Colonic mucosa (tissue), 4 donors: ENCODE results near the gene CKAP4. TPM values are rescaled to one million over a fixed set of nuclear protein-coding genes. Genes with fewer than 3 reads are reported as not detected.

Source experiments
- DNase-seq: peaks from one replicate; pipeline ENCODE4 v3.0.0-alpha.2; 2020
- H3K27ac ChIP-seq: fragments of 200-600 bp; one replicate; pipeline ENCODE4 v1.8.0; 2021
- H3K27me3 ChIP-seq: fragments of 200-600 bp; one replicate; pipeline ENCODE4 v1.8.0; 2021
- H3K36me3 ChIP-seq: fragments of 200-600 bp; one replicate; pipeline ENCODE4 v1.8.0; 2021
- H3K4me1 ChIP-seq: fragments of 200-600 bp; one replicate; pipeline ENCODE4 v1.8.0; 2021; ENCODE audit warnings: mild to moderate bottlenecking
- H3K4me3 ChIP-seq: fragments of 200-600 bp; one replicate; pipeline ENCODE4 v1.8.0; 2021
- H3K9ac ChIP-seq, 2 donors: one replicate each; pipeline ENCODE4 v1.7.0; 2013; ENCODE audit warnings: control low read depth in 2 of 2, low read depth in 2 of 2, low read length in 2 of 2
- H3K9me3 ChIP-seq: fragments of 200-600 bp; one replicate; pipeline ENCODE4 v1.8.0; 2021
- CTCF ChIP-seq: fragments of 200-600 bp; IDR thresholded peaks from one replicate; pipeline ENCODE4 v1.8.0; 2022; ENCODE audit warnings: antibody characterized with exemption, mild to moderate bottlenecking
- intact Hi-C: fragments of 100-400 bp; cut with DNase I; formaldehyde crosslinking; loops from one replicate; pipeline ENCODE4 v1.14.1; 2022
- total RNA-seq, 2 donors: library from RNA; stranded (reverse); fragmentation: NEBNext Ultra II Directional in 1 of 2; extraction: Animal tissue kit (Norgen Biotek cat#: 25700) in 1 of 2; gene quantifications; one replicate each; pipeline ENCODE4 v1.2.1, GENCODE V29; 2021
- donor health status: healthy.
- donor health status: DM: no; HTN: no; CAD: no.
- donor health status: DM: no; HTN: no; CAD: no.

CKAP4 gene
- total RNA-seq, 2 donors from 2014 or later: 91.0 to 148 TPM

GRCh38 chr12:106285982-106286381, 38.2 kb upstream of the CKAP4 start:
- no peak for DNase-seq

GRCh38 chr12:106284358-106285105, 36.7 kb upstream of the CKAP4 start:
- no peak for DNase-seq
- H3K36me3 ChIP-seq: no peaks in the 10 kb centered on the region
- H3K9ac ChIP-seq: no peak overlapping the region
- TF ChIP-seq CTCF: no peak
- no peak overlapping the region for H3K27ac ChIP-seq
- intact Hi-C loops: no loop called here
- H3K27me3 ChIP-seq: no peaks in the 10 kb centered on the region
- H3K4me3 ChIP-seq: no peak overlapping the region
- no peaks in the 10 kb centered on the region for H3K9me3 ChIP-seq
- no peaks in the 10 kb centered on the region for H3K4me1 ChIP-seq

More at GRCh38 chr12:106285982-106286381, 38.2 kb upstream of the CKAP4 start:
- H3K36me3 ChIP-seq: no peaks in the 10 kb centered on the region
- no peak overlapping the region for H3K27ac ChIP-seq
- H3K4me1 ChIP-seq: no peaks in the 10 kb centered on the region
- H3K4me3 ChIP-seq: no peak overlapping the region
- intact Hi-C loops: no loop called here
- no peaks in the 10 kb centered on the region for H3K9me3 ChIP-seq
- no peak overlapping the region for H3K9ac ChIP-seq
- no peak for TF ChIP-seq CTCF
- H3K27me3 ChIP-seq: no peaks in the 10 kb centered on the region

GRCh38 chr12:106282457-106283097, 34.8 kb upstream of the CKAP4 start:
- Histone ChIP-seq H3K9ac (no peak overlapping the region), H3K36me3 (no peaks in the 10 kb centered on the region), H3K4me3 (no peak overlapping the region), H3K27me3 (no peaks in the 10 kb centered on the region), H3K4me1 (peaks cover 2% of the 10 kb centered on the region), H3K9me3 (no peaks in the 10 kb centered on the region), H3K27ac (no peak overlapping the region)
- TF ChIP-seq CTCF: peak; percentile 44
- intact Hi-C loops: loop anchor here (2.0 kb wide), 1 partner anchor 56 kb away; no protein-coding TSS in a partner anchor
- DNase-seq: peak; percentile 77

- H3K9me3 ChIP-seq: no peaks in the 10 kb centered on the region
- peaks cover 5% of the 10 kb centered on the region for H3K4me1 ChIP-seq
- H3K27me3 ChIP-seq: no peaks in the 10 kb centered on the region
- H3K4me3 ChIP-seq: no peak overlapping the region
- intact Hi-C loops: loop anchor here (2.0 kb wide), 1 partner anchor 55 kb away; no protein-coding TSS in a partner anchor
- H3K9ac ChIP-seq: no peak overlapping the region
- H3K36me3 ChIP-seq: no peaks in the 10 kb centered on the region
- DNase-seq: no peak
- no peak for TF ChIP-seq CTCF
- no peak overlapping the region for H3K27ac ChIP-seq
Measured at GRCh38 chr12:106281804-106282203, 34.0 kb upstream of the CKAP4 start.

GRCh38 chr12:106281056-106281782, 33.4 kb upstream of the CKAP4 start:
- intact Hi-C loops: no loop called here
- no peak for TF ChIP-seq CTCF
- H3K27me3 ChIP-seq: no peaks in the 10 kb centered on the region
- no peak overlapping the region for H3K27ac ChIP-seq
- H3K9me3 ChIP-seq: no peaks in the 10 kb centered on the region
- H3K4me1 ChIP-seq: peaks cover 5% of the 10 kb centered on the region
- DNase-seq: no peak
- no peaks in the 10 kb centered on the region for H3K36me3 ChIP-seq
- H3K9ac ChIP-seq: no peak overlapping the region
- no peak overlapping the region for H3K4me3 ChIP-seq
